DMS53 treated with DMSO at 0.1 percent for 48 hours (cell line): ENCODE results near the gene RNF225.
A peak's percentile ranks its signal among the peaks of the same experiment; 100 is the strongest.
"Not testable (repeated sequence)": the region's sequence is repeated elsewhere in the genome, so short reads cannot be mapped to it uniquely, and the experiment has no call there.

Experiments
- DNase-seq: peaks from one replicate; lab custom pipeline; 2025; ENCODE audit not compliant: unreplicated experiment; lab: John Stamatoyannopoulos, UW

RNF225 gene

DNA sequence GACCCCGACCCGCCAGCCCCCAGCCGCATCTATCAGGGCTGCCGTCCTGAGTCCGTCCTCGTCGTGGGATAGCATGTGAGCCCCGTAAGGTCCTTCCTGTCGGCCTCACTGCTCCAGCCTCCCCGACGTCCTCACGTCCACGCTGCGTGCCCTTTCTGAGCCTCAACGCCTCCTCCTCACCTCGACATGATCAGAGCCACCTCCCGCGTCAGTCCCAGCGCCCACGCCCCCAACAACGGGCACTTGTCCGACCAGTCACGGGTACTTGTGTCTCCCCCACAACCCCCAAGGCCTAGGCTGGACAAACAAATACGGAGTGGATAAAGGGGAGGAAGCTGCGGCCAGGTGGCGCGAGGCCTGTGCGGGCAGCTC is 33.6 kb upstream of the RNF225 start:
- DNase-seq = no peak

DNA sequence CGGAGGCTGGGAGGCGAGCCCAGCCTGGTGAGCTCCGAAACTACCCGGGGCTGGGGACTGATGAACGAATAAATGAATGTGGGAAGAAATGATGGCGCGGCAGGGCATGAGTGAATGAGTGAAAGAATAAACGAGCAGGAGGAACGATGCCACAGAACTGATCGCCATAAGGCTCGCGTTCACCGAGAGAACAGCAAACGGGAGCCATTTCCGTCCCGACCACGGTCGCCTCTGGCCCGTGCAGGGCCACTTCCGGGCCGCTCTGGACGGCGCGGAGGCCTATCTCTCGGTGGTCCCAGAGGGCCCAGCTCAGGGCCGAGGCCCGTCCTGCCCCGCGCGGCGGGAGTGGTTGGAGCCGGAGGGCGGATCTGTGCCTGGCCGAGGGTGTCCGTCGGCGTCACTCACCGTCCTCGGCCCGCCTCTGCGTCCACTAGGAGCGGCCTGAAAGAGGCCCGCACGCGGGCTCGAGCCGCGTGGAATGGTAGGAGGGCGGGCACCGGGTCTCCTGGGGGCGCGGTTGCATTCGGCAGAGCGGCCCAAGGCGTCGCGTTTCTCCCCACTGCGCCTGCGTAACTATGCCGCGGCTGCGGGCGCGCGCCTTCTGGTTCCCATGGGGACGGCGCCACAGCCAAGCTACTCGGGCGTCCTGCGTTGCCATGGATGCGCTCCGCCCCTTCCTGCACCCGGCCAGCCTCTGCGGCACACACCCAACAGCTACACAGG is 33.0 kb upstream of the RNF225 start, which contains the start of gene ZNF497:
TSS of gene ZNF497 (minus strand) at position 480 of the 723 bp plus-strand sequence. CDS start 5,116 bp downstream, outside the sequence.
- peak; percentile 90 for DNase-seq

DNA sequence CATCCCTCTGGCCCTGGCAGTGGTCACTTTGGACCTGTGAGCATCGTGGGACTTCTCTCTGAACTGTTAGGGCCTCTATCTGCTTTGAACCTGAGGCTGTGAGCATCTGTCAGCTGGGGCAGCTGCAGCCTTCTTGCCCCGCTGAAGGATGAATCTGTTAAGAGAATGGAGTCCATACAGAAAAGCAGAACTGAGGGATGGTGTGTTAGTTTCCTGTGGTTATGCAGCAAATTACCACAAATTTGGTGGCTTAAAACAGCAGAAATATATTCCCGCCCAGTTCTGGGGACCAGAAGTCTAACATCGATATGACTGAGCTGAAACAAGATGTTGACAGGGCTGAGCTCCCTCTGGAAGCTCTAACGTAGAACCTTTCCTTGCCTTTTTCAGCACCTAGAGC is 31.3 kb upstream of the RNF225 start:
- DNase-seq = no peak

DNA sequence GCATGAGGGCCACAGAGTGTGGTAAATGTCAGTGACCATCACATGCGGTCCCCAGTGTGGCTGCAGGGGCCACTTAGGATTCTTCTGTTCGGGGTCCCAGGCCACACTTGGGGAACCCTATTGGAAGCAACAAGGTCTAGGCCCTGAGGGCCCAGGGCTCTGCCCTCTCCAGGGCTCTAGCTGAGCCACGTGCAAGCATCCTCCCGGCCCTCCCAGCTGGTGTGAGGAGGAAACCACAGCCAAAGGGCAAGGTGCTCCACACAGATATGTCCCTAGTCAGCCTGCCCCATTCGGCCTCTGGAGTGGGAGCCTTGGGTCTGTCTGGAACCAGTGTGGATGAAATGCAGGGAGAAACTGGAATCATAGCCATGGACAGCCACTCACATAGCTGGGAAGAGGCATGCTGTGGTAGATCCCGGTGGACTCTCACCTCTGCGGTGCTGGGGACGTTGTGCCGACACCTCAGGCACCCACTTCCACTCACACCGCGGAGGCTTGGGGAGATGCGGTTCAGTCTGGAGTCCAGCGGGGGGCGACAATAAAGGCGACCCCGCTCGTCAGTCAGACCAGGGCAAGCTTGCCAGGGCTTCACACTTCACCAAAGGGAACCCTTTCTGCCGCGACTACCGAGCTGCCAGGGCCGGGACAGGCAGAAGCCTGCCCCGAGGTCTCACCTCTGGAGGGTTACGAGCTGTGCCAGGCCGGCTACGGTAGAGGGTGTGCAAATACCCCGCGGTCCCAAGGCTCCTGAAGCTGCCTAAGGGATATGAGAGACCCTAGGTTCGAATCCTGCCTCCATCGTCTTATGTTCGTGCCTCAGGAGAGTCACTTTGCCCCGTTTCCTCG is 28.6 kb upstream of the RNF225 start:
- DNase-seq = no peak

DNA sequence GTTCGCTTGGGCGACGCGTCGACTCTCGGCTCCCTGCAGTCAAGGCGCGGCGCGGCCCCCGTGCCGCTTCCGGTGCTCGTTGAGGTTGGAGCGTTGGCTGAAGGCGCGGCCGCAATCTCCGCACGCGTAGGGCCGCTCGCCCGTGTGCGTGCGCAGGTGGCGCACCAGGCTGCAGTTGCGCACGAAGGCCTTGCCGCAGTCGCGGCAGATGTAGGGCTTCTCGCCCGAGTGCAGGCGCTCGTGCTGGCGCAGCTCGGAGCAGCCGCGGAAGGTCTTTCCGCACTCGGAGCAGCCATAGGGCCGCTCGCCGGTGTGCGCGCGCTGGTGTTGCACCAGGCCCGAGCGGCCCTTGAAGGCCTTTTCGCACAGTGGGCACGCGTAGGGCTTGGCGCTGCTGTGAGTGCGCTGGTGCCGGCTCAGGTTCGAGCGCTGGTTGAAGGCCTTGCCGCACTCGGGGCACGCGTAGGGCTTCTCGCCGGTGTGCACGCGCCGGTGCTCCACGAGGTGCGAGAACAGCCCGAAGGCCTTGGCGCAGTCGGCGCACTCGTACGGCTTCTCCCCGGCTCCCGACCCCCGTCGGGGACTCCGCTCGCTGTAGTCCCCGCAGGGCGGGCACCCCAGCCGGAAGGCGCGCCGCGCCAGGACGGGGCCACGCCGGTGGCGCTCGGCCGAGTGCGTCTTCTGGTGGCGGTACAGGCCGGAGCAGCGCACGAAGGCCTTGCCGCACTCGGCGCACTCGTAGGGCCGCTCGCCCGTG is 27.6 kb upstream of the RNF225 start:
- no peak for DNase-seq

DNA sequence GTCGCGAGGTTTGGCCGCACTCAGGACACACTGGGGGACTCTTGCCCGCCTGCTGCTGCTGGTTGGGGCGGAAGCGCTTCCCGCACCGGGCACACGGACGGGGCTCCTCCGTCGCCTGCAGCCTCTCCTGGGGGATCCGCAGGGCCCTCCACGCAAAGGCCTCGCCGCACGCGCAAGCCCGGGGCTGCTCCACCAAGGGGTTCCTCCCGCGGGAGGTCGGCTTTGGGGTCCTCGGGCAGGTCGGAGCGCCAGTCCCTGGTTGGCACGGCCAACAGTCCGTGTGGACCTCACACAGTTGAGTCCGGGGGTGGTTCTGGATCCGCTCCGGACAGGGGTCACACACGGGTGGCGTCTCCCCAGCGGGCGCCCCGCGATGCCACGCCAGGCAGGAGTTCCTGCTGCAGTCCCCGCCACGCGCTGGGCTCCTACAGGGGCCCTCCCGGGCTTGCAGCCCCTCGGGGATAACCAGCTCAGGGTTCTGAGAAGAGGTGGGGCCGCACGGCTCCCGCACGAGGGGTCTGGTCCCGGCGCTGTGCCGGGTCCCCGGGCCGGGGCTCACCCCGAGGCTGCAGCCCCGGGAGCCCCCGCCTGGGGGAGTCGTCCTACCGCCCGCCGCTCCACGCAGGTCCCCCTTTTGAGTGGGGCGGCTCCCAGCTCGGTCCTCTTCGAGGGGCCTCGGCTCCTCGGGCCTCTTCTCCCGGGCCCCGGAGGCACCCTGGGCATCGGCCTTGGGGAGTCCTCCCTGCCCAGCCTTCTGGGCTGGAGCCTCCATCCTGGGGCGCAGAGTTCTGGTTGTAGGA is 26.7 kb upstream of the RNF225 start:
- DNase-seq = no peak

DNA sequence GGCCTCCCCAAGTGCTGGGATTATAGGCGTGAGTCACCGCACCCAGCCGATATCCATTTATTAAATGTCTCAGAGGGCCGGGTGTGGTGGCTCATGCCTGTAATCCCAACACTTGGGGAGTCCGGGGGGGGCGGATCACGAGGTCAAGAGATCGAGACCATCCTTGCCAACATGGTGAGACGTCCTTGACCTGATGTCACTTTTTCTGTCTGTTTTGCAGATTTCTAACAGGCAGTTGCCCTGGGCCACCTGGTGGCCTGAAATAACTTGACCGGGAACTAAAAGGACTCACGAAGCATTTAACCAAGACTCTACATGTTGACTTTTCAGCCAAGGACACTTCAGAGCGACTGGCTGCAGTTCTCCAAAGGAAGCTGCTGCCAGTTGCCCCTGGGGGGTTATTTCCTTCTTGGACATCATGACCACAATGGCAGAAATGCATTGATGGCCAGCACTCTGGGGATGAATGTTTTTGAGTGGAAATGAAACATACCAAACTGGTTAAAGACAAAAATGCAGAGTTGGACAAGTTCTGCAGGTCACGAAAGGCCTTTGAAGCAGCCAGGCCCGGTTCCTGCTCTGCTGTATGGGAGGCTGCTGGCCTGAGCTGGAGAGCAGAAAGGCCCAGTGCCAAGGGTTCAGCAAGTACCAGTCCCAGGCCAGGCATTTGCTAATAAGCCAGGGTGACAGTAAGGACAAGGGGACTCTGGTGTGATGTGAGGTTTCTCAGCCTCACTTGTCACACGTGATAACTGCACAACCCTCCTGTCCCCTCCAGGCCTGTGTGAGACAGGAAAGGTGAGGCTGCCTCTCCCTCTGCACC is 22.9 kb upstream of the RNF225 start:
- DNase-seq = no peak

DNA sequence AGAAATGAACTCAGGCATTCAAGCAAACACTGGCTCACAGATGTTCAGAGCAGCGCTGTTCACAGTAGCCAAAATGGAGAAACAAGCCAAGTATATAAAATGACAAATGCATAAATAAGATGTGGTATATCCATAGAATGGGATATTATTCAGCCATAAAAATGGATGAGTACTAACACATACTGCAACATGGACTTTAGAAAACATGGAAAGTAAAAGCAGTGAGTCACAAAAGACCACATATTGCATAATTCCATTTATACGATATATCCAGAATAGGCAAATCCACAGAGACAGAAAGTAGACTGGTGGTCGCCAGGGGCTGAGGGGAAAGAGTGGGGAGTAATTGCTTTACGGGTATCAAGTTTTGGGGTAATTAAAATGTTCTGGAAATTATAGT is 21.3 kb upstream of the RNF225 start:
- DNase-seq = no peak

DNA sequence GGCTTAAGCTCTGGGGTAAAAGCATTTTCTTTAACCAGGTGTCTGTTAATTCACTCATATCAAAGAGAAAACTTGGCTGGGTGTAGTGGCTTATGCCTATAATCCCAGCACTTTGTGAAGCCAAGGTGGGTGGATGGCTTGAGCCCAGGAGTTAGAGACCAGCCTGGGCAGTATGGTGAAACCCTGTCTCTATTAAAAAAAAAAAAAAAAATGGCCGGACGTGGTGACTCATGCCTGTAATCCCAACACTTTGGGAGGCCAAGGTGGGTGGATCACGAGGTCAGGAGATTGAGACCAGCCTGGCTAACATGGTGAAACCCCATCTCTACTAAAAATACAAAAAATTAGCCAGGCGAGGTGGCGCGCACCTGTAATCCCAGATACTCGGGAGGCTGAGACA is 18.7 kb upstream of the RNF225 start:
- DNase-seq = not testable (repeated sequence)

DNA sequence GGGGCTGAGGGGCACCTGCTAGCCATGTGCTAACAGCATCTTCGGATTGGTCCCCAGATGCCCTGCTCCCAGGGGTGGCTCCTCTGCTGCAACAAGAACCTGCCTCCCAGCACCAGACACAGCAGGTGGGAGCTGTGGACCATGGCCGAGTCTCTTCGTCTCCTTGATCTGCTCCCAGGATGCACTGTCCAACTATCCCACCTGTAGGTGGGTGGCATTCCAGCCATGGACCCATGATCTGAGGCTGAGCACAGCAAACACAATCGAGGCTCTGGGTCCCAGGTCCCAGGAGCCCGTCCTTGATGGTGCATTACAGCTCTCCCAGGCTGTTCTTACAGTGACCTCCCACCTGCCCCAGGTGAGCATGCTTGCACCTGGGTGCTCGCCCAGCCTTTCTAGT is 16.2 kb upstream of the RNF225 start:
- DNase-seq = no peak

DNA sequence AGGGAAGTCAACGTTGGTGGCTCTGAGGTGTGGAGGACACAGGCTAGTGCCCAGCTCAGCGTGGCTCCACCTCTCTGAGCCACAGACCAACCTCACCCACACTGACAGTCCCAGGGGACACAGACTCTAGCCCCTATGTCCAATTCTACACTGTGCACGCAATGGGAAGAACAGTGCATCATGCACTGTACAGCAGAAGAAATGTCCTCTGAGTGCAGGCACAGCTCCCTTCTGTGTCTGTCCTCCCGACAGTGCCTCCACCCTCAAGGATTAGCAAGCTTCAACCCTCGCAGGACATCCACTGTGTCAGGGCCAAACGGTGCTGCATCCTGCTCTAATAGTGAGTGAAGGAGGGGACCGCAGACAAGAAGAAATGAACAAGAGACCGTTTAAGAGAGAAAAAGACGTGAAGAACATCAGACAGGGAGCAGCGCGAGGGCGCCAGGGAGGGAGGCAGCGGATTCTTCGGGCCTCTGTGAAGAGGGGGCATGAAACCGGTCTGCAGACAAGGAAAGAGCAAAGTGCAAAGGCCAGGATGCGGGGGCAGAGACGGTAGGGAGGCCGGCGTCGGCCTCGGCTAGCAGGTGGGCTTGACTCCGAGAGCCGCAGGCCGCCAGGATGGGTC is 15.3 kb upstream of the RNF225 start:
- DNase-seq = no peak

DNA sequence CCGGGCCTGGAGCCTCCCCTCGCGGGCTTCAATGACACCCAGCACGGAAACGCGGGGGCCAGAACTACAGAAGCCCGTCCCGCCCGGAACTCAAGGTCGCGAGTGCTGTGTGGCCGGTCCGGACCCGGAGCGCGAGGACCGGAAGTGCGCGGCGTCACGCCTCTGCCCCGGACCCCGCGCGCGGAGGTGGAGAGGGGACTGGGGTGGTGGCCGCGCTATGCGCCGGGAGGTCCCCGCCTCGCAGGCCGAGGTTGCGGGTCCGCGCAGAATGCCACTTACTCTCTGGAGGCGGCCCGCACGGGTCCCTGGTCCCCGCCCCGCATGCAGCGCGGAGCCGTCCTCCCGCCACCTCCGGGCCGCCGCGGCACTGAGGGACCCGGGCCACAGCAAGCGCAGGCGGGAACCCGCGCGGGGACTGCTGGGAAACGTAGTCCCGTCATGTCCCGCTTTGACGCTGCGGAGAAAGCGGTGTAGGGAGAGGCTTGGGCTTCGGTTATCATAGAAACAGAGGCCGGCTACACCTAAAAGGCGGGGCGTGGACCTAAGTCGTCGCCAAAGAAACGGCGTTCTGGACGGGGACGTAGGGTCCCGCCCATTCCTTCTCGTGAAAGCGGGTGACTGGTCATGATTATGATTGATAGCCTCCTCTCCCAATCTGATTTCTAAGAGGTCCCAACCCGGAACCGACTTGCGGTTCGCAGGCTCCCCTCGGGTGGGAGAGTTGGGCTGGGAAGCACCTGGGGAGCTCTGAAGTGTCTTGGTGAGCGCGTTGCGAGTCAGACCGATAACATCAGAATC is 14.6 kb upstream of the RNF225 start, which contains the start of gene ZNF837:
TSS of gene ZNF837 (minus strand) at position 369 of the 798 bp plus-strand sequence. CDS start 11,698 bp downstream, outside the sequence.
- peak; percentile 99 for DNase-seq

DNA sequence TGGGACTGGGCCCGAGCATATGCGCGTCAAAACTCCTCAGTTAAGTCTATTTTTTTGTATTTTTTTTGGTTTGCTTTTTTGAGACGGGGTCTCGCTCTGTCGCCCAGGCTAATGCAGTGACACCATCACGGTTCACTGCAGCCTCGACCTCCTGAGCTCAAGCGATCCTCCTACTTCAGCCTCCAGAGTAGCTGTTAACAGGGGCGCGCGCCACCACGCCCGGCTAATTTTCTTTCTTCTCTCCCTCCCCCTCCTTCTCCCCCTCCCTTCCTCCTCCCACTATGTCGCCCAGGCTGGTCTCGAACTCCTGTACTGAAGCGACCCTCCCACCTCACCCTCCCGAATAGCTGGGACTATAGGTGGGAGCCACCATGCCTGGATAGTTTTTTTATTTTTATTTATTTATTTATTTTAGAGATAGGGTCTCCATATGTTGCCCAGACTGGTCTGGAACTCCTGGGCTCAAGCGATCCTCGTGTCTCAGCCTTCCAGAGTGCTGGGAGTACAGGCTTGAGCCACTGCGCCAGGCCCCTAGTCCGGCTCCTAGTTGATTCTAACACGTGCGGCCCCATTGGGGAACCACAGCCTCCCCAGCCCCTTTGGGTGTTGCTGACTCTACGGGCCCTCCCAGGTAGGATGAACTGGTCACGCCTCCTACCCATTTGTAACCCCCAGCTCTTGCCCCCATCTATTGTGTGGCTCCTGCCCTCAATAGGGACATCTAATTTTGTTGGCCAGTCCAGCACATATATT is 13.8 kb upstream of the RNF225 start:
- no peak for DNase-seq

DNA sequence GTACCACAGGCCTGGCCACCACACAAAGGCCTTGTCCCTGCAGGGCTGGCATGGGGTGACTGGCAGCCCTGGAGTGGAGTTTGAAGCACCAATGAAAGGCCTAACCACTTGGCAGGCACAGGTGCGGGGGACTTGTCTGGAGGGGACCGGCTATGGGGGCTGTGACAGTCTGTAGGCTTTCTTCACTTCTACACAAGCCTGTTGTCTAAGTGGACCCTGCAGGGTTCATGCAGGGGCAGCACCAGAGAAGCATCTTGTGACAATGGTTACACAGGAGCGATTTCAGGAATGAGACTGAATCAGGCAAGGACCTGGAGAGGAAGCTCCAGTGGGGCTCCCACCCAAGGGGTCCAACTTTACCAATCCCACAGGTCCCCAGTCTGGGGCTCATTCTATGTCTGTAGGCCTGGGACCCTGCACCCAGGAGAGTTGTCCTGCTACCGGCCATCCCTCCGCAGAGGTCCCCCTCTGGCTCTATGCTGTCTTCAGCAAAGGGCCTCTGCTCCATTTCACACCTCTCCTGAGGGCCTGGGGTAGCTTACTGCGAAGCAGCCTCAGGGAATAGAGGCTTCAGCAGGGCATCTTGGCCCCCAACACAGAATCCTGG is 12.4 kb upstream of the RNF225 start:
- DNase-seq = no peak

DNA sequence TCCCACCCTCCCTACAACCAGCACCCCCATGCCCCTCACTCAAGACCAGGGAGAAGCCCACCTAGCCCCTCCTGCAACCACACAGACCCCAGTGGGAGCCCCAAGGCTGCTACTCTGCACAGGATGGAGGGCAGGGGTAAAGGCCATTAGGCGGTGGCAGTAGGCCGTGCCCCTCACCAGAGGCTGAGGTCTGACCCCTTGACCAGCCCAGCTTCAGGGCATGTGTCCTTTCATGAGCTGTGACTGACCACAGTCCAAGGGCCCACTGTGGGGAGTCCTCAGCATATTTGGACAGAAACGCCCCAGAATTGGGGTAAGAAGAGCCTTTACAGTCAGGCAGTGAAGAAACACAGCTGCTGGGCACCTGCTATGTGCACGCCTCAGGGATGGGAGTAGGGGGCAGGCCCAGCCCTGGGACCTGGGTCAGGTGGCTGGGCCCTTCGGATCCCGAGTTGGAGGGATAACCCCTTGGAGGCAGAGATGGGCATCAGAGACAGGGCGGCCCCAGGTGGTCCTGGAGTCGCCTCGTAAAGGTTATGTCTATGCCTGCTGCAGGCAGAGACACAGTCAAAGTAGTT is 10.1 kb upstream of the RNF225 start:
- no peak for DNase-seq

DNA sequence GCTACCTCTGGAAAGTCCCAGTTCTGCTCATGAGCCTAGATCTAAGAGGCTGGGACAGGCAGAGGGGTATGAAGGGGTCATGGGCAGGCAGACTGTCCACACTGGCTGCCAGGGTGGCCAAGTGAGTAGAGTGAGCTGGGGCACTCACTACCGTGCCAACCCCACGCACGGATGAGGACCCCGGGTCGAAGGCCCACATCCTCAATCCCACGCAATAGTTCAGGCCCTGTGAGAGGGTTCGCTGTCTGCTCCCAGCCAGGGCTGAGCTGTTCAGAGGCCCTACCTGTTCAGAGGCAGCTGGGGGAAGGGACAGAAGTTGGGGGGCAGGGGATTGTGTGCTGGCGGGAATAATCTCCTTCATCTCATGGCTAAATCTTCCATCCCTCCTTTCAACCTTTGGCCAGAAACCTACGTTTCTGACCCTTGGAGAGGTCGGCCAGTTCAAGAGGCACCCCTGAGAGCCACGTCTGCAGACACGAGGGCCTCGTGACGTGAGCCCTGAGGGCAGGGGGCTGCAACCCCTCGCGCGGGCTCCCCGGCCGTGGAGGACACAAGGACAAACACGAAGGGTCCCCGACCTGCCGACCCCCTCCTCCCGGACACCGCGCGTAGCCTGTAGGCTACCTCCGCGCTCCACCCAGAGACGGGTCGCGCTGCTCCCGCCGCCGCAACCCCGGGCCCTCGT is 9.4 kb upstream of the RNF225 start:
- no peak for DNase-seq
